ENCODE measurements around the gene WDR93. TPM values are rescaled to one million over a fixed set of nuclear protein-coding genes. Genes with fewer than 3 reads are reported as not detected.

The WDR93 gene
- 0.06 TPM in 1 of 2 replicates, not detected in the other for total RNA-seq (2014; rRNA removed; shearing (Covaris generic))

- peak; percentile 72 for DNase-seq (ENCODE audit: low read depth)
These were observed at the start of gene WDR93, which contains the start of gene PEX11A for GRCh38 chr15:89690276-89691218. Gene WDR93 (plus strand): TSS chr15:89690811. CDS start chr15:89701747, 10,936 bp downstream. Gene PEX11A (minus strand): TSS chr15:89690754. CDS start chr15:89690632, 122 bp downstream.

GRCh38 chr15:89641053-89641452 is 49.6 kb upstream of the WDR93 start:
- no peak for DNase-seq (ENCODE audit: low read depth)

- no peak for DNase-seq (ENCODE audit: low read depth)
These were observed 48.5 kb upstream of the WDR93 start for GRCh38 chr15:89642106-89642505.

DNA sequence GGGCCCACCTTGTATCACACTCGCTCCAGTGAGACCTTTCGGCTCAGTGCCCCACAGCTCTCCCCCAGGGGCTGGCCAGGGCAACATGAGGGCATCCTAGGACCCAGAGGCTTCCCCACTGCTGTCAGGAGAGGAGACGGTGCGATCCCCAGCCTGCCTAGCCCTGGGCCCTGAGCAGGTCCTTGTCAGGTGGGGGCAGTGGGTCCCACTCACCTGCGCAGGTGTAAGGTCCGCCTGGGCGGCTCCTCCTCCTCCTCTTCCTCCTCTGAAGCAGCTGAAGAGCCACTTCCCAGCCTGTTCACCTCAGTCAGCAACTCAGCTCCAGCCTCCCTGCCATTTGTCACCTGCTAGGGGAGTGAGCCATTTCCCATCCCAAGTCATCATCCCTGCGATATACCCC is 44.9 kb upstream of the WDR93 start:
- DNase-seq (ENCODE audit: low read depth), result no peak

DNA sequence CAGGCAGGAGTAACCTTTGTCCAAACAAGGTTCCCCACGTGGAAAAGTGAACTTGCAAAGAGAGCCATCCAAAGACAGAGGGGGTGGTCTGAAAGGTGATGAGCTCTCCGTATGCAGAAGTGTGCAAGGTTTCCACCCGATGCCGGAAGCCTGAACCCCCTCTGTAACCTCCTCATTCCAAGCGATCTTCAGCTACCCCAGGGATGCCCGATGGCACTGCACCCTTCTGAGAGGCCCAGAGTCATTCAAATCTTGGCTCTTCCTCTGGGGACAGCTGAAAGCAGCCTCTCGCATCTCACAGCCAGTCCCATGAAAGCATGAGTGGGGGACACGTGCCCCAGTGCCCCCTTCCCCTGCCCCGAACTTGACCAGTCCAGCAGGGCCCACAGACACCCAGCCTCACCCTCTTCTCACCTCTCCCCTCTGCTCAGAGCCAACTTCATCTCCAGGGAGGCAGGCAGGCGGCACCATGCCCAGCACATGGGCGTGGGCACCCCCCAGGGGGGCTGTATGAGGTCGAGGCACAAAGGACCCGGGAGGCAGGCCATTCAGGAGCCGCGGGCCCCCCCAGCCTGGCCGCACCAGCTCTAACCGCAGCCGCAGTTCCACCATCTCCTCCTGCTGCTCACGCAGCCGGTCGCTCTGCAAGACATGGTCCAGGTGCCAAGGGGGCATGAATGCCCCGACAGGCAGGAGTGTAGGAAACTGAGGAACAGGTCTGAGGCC is 44.0 kb upstream of the WDR93 start:
- DNase-seq (ENCODE audit: low read depth), result no peak

DNA sequence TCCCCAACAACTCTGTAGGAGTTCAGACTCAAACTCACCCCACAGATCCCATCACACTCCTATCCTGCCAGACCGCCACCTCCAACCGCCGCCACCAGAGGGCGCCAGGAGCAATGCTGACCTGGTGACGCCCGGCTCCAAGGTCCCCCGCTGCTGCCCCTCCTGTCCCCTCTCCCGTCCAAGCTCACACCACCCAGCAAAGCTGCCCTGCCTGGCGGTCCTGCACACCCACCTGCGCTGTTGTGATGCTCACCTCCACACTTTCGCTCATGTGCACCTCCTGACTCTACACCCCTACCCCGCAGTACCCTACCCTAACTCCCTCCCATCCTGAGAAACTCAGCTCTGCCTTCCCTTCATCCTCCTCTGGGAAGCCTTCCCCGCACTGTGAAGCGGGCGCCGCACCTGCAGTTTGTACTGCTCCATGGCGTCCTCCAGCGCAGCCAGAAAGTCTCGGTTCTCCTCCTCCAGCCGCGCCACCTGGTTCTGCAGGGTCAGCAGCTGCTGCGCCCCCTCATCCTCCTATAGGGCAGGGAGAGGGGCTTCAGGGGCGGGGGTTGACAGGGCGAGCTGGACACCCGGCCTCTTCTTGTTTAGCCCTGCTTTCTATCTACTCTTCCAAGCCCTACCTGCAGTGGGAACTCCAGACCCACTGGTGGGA is 43.3 kb upstream of the WDR93 start:
- DNase-seq (ENCODE audit: low read depth), result peak; percentile 73

DNA sequence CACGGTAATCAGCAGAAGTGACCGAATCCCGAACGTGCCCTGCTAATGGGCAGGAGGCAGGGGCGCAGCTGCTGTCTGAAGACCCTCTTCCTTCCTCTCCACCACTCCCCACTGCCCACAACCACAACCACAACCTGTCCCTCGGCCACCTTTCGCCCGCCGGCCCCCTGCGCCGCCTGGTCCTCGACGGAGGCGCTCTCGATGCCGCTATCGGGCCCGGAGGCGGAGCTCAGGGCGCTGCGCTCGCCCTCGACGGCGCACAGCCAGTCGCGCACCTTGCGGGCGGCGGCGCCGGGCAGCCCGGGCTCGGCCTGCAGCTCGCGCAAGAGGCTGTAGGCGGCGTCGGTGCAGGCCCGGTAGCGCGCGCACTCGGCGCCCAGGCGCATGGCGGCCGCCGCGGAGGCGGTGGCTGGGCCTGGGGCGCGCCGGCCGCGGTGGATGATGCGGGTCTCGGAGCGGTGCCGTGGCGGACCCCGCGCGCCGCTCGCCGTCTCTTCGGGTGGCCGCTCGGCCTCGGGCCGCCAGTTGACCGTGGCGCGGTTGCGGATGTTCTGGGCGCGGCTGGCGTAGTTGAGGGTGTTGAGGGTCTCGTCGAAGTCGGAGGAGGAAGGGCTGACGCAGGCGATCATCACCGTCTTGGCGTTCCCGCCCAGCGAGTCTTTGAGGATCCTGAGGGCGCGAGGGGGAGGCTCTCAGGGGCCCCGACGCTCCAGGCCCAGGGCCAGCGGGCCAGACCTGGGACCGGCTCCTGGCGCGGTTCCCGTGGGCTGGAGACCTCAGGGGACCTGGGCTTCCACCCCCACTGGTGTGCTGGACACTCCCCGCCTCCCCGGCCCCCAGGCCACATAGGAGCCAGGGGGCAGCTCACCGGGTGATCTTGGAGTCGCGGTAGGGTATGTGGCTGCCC is 42.3 kb upstream of the WDR93 start:
- DNase-seq (ENCODE audit: low read depth), result no peak

DNA sequence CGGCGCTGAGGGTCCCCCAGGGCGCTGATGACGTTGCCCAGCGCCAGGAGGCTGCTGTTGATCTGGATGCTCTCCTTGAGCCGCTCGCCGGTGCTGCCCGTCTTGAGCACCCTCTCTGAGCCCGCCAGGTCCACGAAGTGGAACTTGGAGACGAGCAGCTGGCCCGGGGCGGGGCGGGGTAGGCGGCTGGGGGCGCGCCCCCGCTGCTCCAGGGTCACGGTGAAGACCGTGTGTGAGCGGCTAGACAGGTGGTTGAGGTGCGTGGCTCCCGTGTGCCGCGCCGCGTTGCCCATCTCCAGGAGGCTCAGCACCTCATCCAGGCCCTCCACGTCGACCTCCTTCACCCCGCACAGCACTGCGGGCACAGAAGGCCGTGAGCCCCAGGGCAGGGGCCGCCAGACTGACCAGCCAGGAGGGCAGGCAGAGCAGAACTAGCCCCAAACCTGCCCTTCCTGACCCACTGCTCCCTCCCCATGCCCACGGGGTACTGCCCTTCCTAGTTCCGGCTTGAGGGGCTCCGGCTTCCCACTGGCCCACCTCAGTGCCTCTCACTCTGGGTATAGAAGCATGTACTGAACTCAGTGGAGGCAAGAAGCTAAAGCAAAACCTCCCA is 41.5 kb upstream of the WDR93 start:
- no peak for DNase-seq (ENCODE audit: low read depth)

DNA sequence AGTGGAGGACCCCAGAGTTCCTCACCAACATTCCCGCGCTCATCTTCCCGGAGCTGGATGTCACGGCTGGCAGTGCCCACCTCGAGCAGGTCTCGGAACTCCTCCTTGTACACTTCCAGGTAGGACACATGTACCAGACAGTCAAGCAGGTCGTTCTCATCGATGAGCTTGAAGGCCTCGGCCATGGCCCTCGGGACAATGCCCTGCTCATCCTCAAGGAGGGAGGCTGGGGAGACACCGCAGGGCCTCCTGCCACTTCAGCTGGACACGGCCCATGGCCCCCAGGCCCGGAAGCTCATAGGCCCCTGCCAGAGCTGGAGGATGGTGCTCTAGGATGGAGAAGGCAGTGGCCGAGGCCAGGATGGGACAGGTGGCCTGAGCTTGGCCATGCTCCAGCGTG is 40.9 kb upstream of the WDR93 start:
- no peak for DNase-seq (ENCODE audit: low read depth)

GRCh38 chr15:89652131-89652530 is 38.5 kb upstream of the WDR93 start:
- DNase-seq (ENCODE audit: low read depth), result no peak

DNA sequence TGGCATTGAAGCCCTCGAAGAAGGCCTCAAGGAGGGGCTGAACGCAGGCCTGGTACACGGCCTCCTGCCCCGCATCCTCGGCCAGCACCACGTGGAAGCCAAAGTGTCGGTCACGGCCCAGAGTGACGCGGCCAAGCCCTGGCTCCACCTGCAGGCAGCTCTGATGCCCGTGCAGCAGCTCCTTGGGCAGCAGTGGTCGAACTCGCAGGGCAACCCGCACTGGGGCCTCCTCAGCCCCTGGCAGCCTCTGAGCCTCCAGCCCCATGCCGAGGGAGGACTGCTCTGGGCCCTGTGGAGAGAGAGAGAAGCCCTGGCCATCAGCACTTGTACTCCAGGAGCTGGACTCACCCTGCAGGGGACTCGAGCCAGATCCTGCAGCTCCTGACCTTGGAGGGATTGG is 37.9 kb upstream of the WDR93 start:
- no peak for DNase-seq (ENCODE audit: low read depth)

DNA sequence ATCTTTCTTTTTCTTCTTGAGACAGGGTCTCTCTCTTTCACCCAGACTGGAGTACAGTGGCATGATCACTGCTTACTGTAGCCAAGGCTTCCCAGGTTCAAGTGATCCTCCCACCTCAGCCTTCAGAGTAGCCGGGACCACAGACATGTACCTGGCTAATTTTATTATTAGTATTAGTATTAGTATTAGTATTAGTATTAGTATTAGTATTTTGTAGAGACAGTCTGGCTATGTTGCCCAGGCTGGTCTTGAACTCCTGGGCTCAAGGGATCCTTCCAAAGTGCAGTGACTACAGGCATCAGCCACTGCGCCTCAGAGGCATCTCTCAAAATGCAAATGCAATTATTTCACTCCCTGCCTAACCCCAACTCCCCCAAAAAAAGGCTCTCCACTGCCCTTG is 37.0 kb upstream of the WDR93 start:
- DNase-seq (ENCODE audit: low read depth), result no peak

DNA sequence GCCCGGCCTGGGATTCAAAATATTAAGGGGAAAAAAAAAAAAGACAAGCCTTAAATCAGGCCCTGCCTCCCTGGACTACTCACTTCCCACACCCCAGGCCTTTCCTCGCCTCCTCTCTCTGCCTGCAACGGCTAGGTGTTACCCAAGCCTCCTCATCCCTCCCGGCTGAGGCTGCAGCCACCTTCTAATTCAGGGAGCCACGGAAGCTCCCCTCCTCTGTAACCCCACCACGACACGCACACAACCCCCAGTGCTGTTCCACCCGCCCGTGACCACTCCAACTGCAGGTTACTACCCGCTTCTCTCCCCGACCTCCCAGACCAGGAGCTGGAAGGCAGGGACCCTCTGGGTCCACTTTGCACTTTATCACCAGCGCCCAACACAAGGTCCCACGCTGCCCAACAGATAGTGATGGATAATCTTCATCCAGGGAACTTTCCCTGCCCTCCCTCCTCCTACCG is 36.3 kb upstream of the WDR93 start:
- DNase-seq (ENCODE audit: low read depth), result peak; percentile 41

DNA sequence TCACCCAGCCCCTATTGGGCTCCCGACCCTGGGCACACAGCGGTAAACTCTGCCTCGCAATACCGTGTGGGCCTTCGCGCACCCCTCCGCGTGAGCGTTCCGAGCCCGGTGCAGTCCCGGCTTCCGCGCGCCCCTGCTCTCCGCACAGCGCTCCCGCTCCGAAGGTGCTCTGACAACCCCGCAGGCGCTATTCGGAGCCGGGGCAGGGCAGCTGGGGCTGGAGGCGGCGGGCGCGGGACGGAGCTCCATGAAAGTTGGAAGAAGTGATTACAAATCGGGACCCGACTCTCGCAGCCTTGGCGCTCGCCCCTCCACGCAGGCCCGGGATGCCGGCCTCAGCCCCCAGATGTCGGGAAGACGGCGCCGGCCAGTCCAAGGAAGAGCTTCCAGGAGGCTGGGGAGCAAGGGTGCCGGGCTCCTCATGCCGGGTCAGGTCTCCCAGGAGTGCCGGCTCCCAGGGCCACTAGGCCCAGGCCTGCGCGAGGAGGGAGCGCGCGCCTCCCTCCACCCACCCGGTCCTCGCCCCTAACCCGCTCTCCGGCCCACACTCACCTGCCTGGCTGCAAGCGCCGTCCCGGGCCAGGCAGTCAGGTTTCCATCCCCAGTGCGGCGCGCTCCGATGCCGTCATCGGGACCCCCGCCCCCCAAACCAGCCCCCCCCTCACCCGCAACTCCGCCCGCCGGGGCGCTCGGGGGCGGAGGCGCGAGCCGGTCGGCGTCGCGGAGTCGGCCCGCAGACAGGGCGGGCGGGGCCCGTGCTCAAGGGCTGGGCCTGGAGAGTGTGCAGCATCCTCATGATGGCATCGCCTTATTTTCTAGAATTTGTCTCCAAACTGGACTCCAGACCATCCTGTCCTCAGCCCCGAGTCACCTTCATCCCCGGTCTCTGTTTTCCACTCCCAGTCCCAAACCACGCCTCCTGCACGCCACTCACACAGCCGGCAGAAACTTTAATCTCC is 35.5 kb upstream of the WDR93 start, which contains the start of gene KIF7:
Gene KIF7 (minus strand): TSS at position 621 of the 959 bp plus-strand sequence. CDS start 2,537 bp downstream, outside the sequence.
- DNase-seq (ENCODE audit: low read depth), result peak; percentile 47

DNA sequence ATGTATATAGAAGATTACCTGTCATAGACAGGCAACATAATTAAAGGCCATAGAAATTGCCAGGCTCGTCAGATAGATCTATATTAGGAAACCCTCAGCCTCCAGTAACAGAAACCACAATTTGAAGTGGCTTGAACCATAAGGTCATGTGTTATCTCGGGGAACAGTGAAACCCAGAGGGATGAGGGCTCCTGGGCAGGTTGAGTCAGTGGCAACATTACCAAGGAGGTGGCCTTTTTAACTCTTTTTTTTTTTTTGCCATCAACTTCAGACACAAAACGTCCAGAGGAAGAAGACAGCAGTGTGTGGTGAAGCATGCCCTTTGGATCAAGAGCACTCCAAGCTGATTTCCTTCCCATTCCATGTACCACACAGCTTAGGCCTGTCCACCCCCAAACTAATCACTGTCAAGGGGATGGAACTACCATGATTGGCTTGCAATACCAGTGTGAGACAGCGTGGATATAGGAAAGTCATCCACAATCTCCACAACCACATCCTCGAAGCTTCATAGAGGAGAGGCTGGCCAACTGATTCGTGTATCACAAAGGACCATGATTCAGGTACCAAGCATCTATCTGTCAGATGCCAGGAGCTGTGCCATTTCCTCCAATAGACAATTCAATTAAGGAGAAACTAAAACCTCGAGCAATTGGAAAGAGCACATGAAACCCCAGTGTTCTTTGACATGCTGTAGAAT is 34.3 kb upstream of the WDR93 start:
- DNase-seq (ENCODE audit: low read depth), result no peak

DNA sequence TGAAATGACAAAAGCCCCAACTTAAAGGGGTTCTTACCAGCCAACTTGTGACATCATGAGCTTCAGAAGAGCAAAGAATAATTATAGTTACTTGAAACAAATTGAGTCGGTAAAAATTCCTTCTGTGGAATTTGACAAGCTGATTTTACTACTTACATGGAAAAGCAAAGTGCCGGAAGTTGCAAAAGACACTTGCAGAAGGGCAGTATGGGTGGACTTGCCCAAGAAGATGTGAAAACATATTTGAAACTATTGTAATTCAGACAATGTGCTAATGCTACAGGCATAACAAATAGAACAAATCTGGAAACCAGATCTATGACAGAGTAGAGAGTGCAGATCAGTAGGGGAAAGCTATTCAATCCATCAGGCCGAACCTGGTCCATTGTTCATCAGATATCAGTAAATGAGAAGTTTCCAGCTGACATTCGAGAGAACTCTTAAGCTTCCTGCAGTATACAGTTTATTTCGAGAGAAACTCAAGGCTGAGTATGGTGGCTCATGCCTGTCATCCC is 32.9 kb upstream of the WDR93 start:
- no peak for DNase-seq (ENCODE audit: low read depth)

DNA sequence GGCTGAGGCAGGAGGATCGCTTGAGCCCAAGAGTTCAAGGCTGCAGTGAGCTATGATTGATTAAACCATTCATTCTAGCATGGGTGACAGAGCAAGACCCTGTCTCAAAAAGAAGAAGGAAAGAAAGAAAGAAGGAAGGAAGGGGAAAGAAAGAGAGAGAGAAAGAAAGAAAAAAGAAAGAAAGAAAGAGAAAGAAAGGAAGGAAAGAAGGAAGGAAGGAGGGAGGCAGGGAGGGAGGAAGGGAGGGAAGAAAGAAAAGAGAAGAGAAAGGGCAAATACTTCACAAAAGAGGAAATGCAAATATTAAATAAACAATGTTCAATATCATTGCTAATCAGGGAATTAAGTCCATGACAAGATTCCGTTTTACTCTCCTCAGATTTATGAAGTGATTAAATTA is 31.3 kb upstream of the WDR93 start:
- no peak for DNase-seq (ENCODE audit: low read depth)

GRCh38 chr15:89660556-89660955 is 30.1 kb upstream of the WDR93 start:
- no peak for DNase-seq (ENCODE audit: low read depth)
